Mammary epithelial cell (primary cell): ENCODE measurements around the gene RHEB.

Experiments used
- EZH2 ChIP-seq: IDR thresholded peaks from 2 replicates; pipeline ENCODE4 v1.6.1; 2012; ENCODE audit warnings: low read length, inconsistent platforms, borderline replicate concordance
- TF ChIP-seq, protein P1 (sequence below), 2 donors: IDR thresholded peaks in 1 of 2; conservative IDR thresholded peaks in 1 of 2; 2 replicates each; pipeline ENCODE4 v1.5.1; 2011 to 2012; ENCODE audit warnings: inconsistent platforms in 2 of 2, low read length in 2 of 2, mild to moderate bottlenecking in 2 of 2, control low read depth in 1 of 2, low read depth in 1 of 2; ENCODE audit not compliant: insufficient read depth in 1 of 2; ENCODE audit errors: extremely low read depth in 1 of 2

GRCh38 chr7:151437159-151437553, 82.5 kb downstream of the RHEB start:
- TF ChIP-seq, protein P1, sequence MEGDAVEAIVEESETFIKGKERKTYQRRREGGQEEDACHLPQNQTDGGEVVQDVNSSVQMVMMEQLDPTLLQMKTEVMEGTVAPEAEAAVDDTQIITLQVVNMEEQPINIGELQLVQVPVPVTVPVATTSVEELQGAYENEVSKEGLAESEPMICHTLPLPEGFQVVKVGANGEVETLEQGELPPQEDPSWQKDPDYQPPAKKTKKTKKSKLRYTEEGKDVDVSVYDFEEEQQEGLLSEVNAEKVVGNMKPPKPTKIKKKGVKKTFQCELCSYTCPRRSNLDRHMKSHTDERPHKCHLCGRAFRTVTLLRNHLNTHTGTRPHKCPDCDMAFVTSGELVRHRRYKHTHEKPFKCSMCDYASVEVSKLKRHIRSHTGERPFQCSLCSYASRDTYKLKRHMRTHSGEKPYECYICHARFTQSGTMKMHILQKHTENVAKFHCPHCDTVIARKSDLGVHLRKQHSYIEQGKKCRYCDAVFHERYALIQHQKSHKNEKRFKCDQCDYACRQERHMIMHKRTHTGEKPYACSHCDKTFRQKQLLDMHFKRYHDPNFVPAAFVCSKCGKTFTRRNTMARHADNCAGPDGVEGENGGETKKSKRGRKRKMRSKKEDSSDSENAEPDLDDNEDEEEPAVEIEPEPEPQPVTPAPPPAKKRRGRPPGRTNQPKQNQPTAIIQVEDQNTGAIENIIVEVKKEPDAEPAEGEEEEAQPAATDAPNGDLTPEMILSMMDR (conservative IDR thresholded peaks at IDR 0.05 in 1 of 2, IDR thresholded peaks at IDR 0.05 in 1 of 2; ENCODE audit: extremely low read depth in 1 of 2, insufficient read depth in 1 of 2, low read depth in 1 of 2, low read length in 2 of 2): no peak
- TF ChIP-seq EZH2: no peak
